GM19468 (cell line): ENCODE results near the gene WDR90.
"Not testable (repeated sequence)": the region's sequence is repeated elsewhere in the genome, so short reads cannot be mapped to it uniquely, and the experiment has no call there.

Experiments used
- ATAC-seq: cut with Tn5 transposase; IDR thresholded peaks from one replicate; pipeline ENCODE4 v1.9.1; 2021; ENCODE audit warnings: mild to moderate bottlenecking, moderate library complexity, moderate number of reproducible peaks; ENCODE audit not compliant: unreplicated experiment; ENCODE audit errors: extremely low read depth

Gene WDR90

GRCh38 chr16:703406-703805 is 54.2 kb downstream of the WDR90 start:
- no peak for ATAC-seq

- ATAC-seq, result no peak
Measured at GRCh38 chr16:704047-704446, 54.9 kb downstream of the WDR90 start.

GRCh38 chr16:704552-705380 is 55.6 kb downstream of the WDR90 start:
- no peak for ATAC-seq

- no peak for ATAC-seq
Measured at GRCh38 chr16:705431-706188, 56.4 kb downstream of the WDR90 start, which contains the start of gene FBXL16. FBXL16 (minus strand) TSS chr16:705801; CDS start chr16:697405, 8,396 bp downstream.

- no peak for ATAC-seq
Measured at GRCh38 chr16:706189-707061, 57.3 kb downstream of the WDR90 start.

- no peak for ATAC-seq
Measured at GRCh38 chr16:707062-707538, 57.9 kb downstream of the WDR90 start.

- no peak for ATAC-seq
Measured at GRCh38 chr16:708019-708418, 58.9 kb downstream of the WDR90 start.

GRCh38 chr16:708959-709358 is 59.8 kb downstream of the WDR90 start:
- ATAC-seq, result no peak

GRCh38 chr16:709566-710499 is 60.7 kb downstream of the WDR90 start:
- no peak for ATAC-seq

GRCh38 chr16:710500-711075 is 61.4 kb downstream of the WDR90 start:
- ATAC-seq, result no peak

- no peak for ATAC-seq
Measured at GRCh38 chr16:711084-711483, 61.9 kb downstream of the WDR90 start.

- no peak for ATAC-seq
Measured at GRCh38 chr16:711548-712320, 62.6 kb downstream of the WDR90 start.

- not testable (repeated sequence) for ATAC-seq
Measured at GRCh38 chr16:712740-713250, 63.6 kb downstream of the WDR90 start.

- ATAC-seq, result no peak
Measured at GRCh38 chr16:714079-714478, 64.9 kb downstream of the WDR90 start.

GRCh38 chr16:714558-715476 is 65.7 kb downstream of the WDR90 start, which contains the start of gene METRN:
METRN (plus strand) TSS chr16:715118; CDS start chr16:715290, 172 bp downstream.
- ATAC-seq, result no peak

- no peak for ATAC-seq
Measured at GRCh38 chr16:715477-716199, 66.5 kb downstream of the WDR90 start.
